ENCODE results near the gene SOAT2. TPM values are rescaled to one million over a fixed set of nuclear protein-coding genes. Genes with fewer than 3 reads are reported as not detected.
"Not testable (repeated sequence)": the region's sequence is repeated elsewhere in the genome, so short reads cannot be mapped to it uniquely, and the experiment has no call there.

Gene SOAT2
- total RNA-seq, 1 experiment from 2014 or later = not detected

- no peak for DNase-seq (ENCODE audit: low spot score)
- intact Hi-C loops (cut with micrococcal nuclease; ENCODE audit: unreplicated experiment) = no loop called here
These were observed 57.4 kb downstream of the SOAT2 start for GRCh38 chr12:53160673-53161072.

GRCh38 chr12:53161119-53161911, 58.0 kb downstream of the SOAT2 start:
- no peaks in the 10 kb centered on the region for H3K27me3 ChIP-seq (replicated peaks; ENCODE audit: insufficient read depth, low read depth, low read length, poor library complexity)
- H3K36me3 ChIP-seq (ENCODE audit: insufficient read depth, low read length, poor library complexity, severe bottlenecking) = no peaks in the 10 kb centered on the region
- no peak overlapping the region for H3K4me3 ChIP-seq (ENCODE audit: low read depth, low read length, poor library complexity, severe bottlenecking)
- TF ChIP-seq CTCF (conservative IDR thresholded peaks at IDR 0.05; ENCODE audit: low read depth, low read length) (no peak), EZH2 (IDR thresholded peaks at IDR 0.05; ENCODE audit: borderline replicate concordance, low read depth, low read length, poor library complexity, severe bottlenecking) (no peak)
- no TSS peak for BruUV-seq (replicated peaks)
- ChIA-PET POLR2A (ENCODE audit: low non-redundant PET) (no interaction called here), CTCF (interaction anchor here (1.2 kb wide), 1 partner anchor 95 kb away, joined by 3 read pairs; no protein-coding TSS in a partner anchor)
- peaks cover 3% of the 10 kb centered on the region for H3K4me1 ChIP-seq (ENCODE audit: insufficient read depth, low read length, poor library complexity, severe bottlenecking)
- no peaks in the 10 kb centered on the region for H3K9me3 ChIP-seq (ENCODE audit: low read depth, low read length, poor library complexity, severe bottlenecking)
- DNase-seq (ENCODE audit: low spot score) = no peak
- intact Hi-C loops (cut with micrococcal nuclease; ENCODE audit: unreplicated experiment) = no loop called here
- no peak overlapping the region for H3K27ac ChIP-seq (ENCODE audit: low read depth, low read length, poor library complexity, severe bottlenecking)

More at GRCh38 chr12:53160673-53161072, 57.4 kb downstream of the SOAT2 start:
- Histone ChIP-seq H3K27ac (ENCODE audit: low read depth, low read length, poor library complexity, severe bottlenecking) (no peak overlapping the region), H3K4me3 (ENCODE audit: low read depth, low read length, poor library complexity, severe bottlenecking) (no peak overlapping the region), H3K4me1 (ENCODE audit: insufficient read depth, low read length, poor library complexity, severe bottlenecking) (peaks cover 3% of the 10 kb centered on the region), H3K9me3 (ENCODE audit: low read depth, low read length, poor library complexity, severe bottlenecking) (no peaks in the 10 kb centered on the region), H3K36me3 (ENCODE audit: insufficient read depth, low read length, poor library complexity, severe bottlenecking) (no peaks in the 10 kb centered on the region), H3K27me3 (replicated peaks; ENCODE audit: insufficient read depth, low read depth, low read length, poor library complexity) (no peaks in the 10 kb centered on the region)
- ChIA-PET CTCF (interaction anchor here (1.2 to 2.3 kb wide), 3 partner anchors 37 to 160 kb away, joined by 3 to 11 read pairs (median 10); partner anchors contain the start of gene AAAS), POLR2A (ENCODE audit: low non-redundant PET) (no interaction called here)
- no peak for TF ChIP-seq EZH2 (IDR thresholded peaks at IDR 0.05; ENCODE audit: borderline replicate concordance, low read depth, low read length, poor library complexity, severe bottlenecking)
- TF ChIP-seq CTCF (conservative IDR thresholded peaks at IDR 0.05; ENCODE audit: low read depth, low read length) = no peak
- BruUV-seq (replicated peaks) = no TSS peak

GRCh38 chr12:53163008-53163407, 59.7 kb downstream of the SOAT2 start:
- H3K27me3 ChIP-seq (replicated peaks; ENCODE audit: insufficient read depth, low read depth, low read length, poor library complexity); H3K4me1 ChIP-seq (ENCODE audit: insufficient read depth, low read length, poor library complexity, severe bottlenecking); CTCF ChIA-PET; intact Hi-C loops (cut with micrococcal nuclease; ENCODE audit: unreplicated experiment); H3K9me3 ChIP-seq (ENCODE audit: low read depth, low read length, poor library complexity, severe bottlenecking); H3K36me3 ChIP-seq (ENCODE audit: insufficient read depth, low read length, poor library complexity, severe bottlenecking); POLR2A ChIA-PET (ENCODE audit: low non-redundant PET); H3K27ac ChIP-seq (ENCODE audit: low read depth, low read length, poor library complexity, severe bottlenecking); DNase-seq (ENCODE audit: low spot score); BruUV-seq (replicated peaks); H3K4me3 ChIP-seq (ENCODE audit: low read depth, low read length, poor library complexity, severe bottlenecking): not testable (repeated sequence)

- Histone ChIP-seq H3K36me3 (ENCODE audit: insufficient read depth, low read length, poor library complexity, severe bottlenecking) (no peaks in the 10 kb centered on the region), H3K27me3 (replicated peaks; ENCODE audit: insufficient read depth, low read depth, low read length, poor library complexity) (no peaks in the 10 kb centered on the region), H3K4me3 (ENCODE audit: low read depth, low read length, poor library complexity, severe bottlenecking) (no peak overlapping the region), H3K9me3 (ENCODE audit: low read depth, low read length, poor library complexity, severe bottlenecking) (no peaks in the 10 kb centered on the region), H3K4me1 (ENCODE audit: insufficient read depth, low read length, poor library complexity, severe bottlenecking) (no peaks in the 10 kb centered on the region), H3K27ac (ENCODE audit: low read depth, low read length, poor library complexity, severe bottlenecking) (no peak overlapping the region)
- intact Hi-C loops (cut with micrococcal nuclease; ENCODE audit: unreplicated experiment) = no loop called here
- ChIA-PET CTCF (no interaction called here), POLR2A (ENCODE audit: low non-redundant PET) (no interaction called here)
- TF ChIP-seq CTCF (conservative IDR thresholded peaks at IDR 0.05; ENCODE audit: low read depth, low read length) (no peak), EZH2 (IDR thresholded peaks at IDR 0.05; ENCODE audit: borderline replicate concordance, low read depth, low read length, poor library complexity, severe bottlenecking) (no peak)
- no peak for DNase-seq (ENCODE audit: low spot score)
- no TSS peak for BruUV-seq (replicated peaks)
These were observed 63.6 kb downstream of the SOAT2 start for GRCh38 chr12:53166837-53167236.
